Type B pancreatic cell (in vitro differentiated cells): ENCODE results near the gene METTL1. TPM values are rescaled to one million over a fixed set of nuclear protein-coding genes. Genes with fewer than 3 reads are reported as not detected.

Source experiments
- DNase-seq: peaks from one replicate; pipeline ENCODE4 v3.0.0; 2021; ENCODE audit warnings: mixed read lengths; ENCODE audit not compliant: unreplicated experiment; ENCODE audit errors: extremely low spot score
- H3K27ac Mint-ChIP-seq: 2 replicates; pipeline ENCODE4 v1.8.0; 2021; ENCODE audit warnings: mild to moderate bottlenecking, mixed read lengths
- H3K27me3 Mint-ChIP-seq: 2 replicates; pipeline ENCODE4 v1.8.0; 2021; ENCODE audit warnings: mixed read lengths
- H3K36me3 Mint-ChIP-seq: 2 replicates; pipeline ENCODE4 v1.8.0; 2021; ENCODE audit warnings: mixed read lengths
- H3K4me1 Mint-ChIP-seq: one replicate; pipeline ENCODE4 v1.8.0; 2021; ENCODE audit warnings: mixed read lengths; ENCODE audit not compliant: unreplicated experiment
- H3K4me3 Mint-ChIP-seq: 2 replicates; pipeline ENCODE4 v1.8.0; 2021; ENCODE audit warnings: mild to moderate bottlenecking, mixed read lengths
- H3K9me3 Mint-ChIP-seq: 2 replicates; pipeline ENCODE4 v1.8.0; 2021; ENCODE audit warnings: mixed read lengths
- CTCF ChIP-seq: fragments of 200-600 bp; sonication (generic); conservative IDR thresholded peaks from 2 replicates; pipeline ENCODE4 v1.5.0; 2021; ENCODE audit warnings: antibody characterized with exemption, mild to moderate bottlenecking
- total RNA-seq: library from RNA; stranded (reverse); gene quantifications from 2 replicates; pipeline ENCODE4 v1.2.1, GENCODE V29; 2021; ENCODE audit warnings: low replicate concordance

The METTL1 gene
- total RNA-seq, 1 donor from 2014 or later, result 31.1 TPM

DNA sequence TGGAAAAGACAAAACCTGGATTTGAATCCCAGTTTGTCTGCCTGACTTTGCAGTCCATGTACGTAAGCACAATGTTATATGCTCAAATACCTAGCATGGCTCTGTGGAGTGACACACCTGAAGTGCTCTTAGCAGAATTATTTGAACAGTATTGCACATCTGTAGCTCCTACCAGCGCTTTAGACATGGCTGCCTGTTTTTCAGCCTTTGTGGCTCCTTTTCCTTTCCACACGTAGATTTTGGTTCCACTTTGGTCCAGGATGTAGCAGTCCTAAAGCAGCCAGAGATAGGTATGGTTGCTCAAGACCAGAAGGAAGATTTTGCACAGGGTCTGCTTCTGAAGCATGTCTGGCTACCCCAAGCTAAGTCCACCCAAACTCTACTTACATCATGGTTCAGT lies 37.5 kb upstream of the METTL1 start:
- no peaks in the 10 kb centered on the region for H3K9me3 Mint-ChIP-seq
- no peak for DNase-seq
- no peak overlapping the region for H3K27ac Mint-ChIP-seq
- TF ChIP-seq CTCF, result no peak
- no peak overlapping the region for H3K4me3 Mint-ChIP-seq
- no peaks in the 10 kb centered on the region for H3K27me3 Mint-ChIP-seq
- no peaks in the 10 kb centered on the region for H3K4me1 Mint-ChIP-seq
- no peaks in the 10 kb centered on the region for H3K36me3 Mint-ChIP-seq

DNA sequence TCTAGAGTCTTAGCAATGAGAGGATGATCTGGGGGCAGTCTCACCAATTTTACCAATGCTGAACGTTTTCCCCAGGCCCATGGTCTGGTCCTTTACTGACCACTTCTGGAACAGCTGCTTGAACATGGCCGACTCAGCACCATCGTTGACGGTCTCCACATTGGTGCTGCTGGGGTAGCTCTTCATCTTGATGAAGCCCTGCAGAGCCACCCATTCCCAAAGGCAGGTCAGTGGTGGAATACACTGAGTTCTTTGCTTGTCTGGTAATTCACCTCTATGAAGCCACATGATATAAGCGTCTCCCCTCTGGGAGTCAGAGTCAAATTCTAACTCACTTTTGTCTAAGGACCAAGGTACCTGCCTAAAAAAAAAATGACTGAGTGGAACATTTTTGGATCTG lies 36.4 kb upstream of the METTL1 start:
- Mint-ChIP-seq H3K9me3 (no peaks in the 10 kb centered on the region), H3K4me3 (no peak overlapping the region), H3K4me1 (no peaks in the 10 kb centered on the region), H3K27ac (no peak overlapping the region), H3K36me3 (no peaks in the 10 kb centered on the region), H3K27me3 (no peaks in the 10 kb centered on the region)
- TF ChIP-seq CTCF, result no peak
- no peak for DNase-seq

GRCh38 chr12:57807285-57807684 lies 35.4 kb upstream of the METTL1 start:
- no peaks in the 10 kb centered on the region for H3K4me1 Mint-ChIP-seq
- DNase-seq, result no peak
- no peaks in the 10 kb centered on the region for H3K36me3 Mint-ChIP-seq
- TF ChIP-seq CTCF, result no peak
- H3K27ac Mint-ChIP-seq, result no peak overlapping the region
- no peaks in the 10 kb centered on the region for H3K9me3 Mint-ChIP-seq
- H3K27me3 Mint-ChIP-seq, result no peaks in the 10 kb centered on the region
- H3K4me3 Mint-ChIP-seq, result no peak overlapping the region

DNA sequence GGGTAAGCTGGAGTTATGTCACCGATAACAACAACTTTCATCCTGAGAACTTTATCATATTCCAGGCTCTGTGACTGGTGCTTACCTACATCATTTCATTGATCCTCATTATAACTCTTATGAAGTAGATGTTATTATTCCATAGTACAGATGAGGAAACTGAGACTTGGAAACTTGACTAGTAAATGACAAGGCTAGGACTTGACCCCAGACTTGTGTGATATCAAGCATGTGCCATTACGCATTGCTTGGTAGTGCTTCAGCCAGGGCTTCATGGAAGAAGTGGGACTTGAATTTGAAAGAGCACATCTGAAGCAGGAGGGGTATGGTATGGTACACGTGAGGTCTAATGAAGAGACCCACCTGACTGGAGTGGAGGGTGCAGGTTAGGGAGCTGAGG lies 34.8 kb upstream of the METTL1 start:
- Mint-ChIP-seq H3K27me3 (no peaks in the 10 kb centered on the region), H3K36me3 (no peaks in the 10 kb centered on the region), H3K27ac (no peak overlapping the region), H3K4me3 (no peak overlapping the region), H3K4me1 (no peaks in the 10 kb centered on the region), H3K9me3 (no peaks in the 10 kb centered on the region)
- DNase-seq, result no peak
- TF ChIP-seq CTCF, result no peak

- H3K27ac Mint-ChIP-seq, result no peak overlapping the region
- H3K4me1 Mint-ChIP-seq, result no peaks in the 10 kb centered on the region
- peaks cover 7% of the 10 kb centered on the region for H3K36me3 Mint-ChIP-seq
- DNase-seq, result no peak
- no peaks in the 10 kb centered on the region for H3K9me3 Mint-ChIP-seq
- TF ChIP-seq CTCF, result peak; percentile 80
- no peak overlapping the region for H3K4me3 Mint-ChIP-seq
- no peaks in the 10 kb centered on the region for H3K27me3 Mint-ChIP-seq
Observed at GRCh38 chr12:57803319-57803893, 31.5 kb upstream of the METTL1 start.

DNA sequence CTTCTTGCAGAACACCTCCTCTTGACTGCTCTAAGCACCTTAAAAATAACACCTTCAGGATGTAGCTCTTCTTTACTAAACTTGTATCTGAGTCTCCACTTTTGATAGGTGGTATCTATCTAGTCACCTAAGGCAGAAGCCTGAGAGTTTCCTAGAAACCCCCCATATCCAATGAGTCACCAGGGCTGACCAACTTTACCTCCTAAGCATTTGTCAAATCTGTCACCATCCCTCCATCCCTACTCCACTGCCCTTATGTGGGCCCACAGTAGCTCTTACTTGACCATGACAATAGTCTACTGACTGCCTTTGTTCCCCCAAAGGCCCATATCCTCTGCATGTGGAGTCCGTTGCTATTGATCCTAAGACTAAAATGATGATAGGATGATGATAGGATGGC lies 30.7 kb upstream of the METTL1 start:
- Mint-ChIP-seq H3K4me3 (no peak overlapping the region), H3K27ac (no peak overlapping the region), H3K4me1 (no peaks in the 10 kb centered on the region), H3K9me3 (no peaks in the 10 kb centered on the region), H3K27me3 (no peaks in the 10 kb centered on the region), H3K36me3 (peaks cover 7% of the 10 kb centered on the region)
- no peak for TF ChIP-seq CTCF
- no peak for DNase-seq
